HFFc6 (cell line): ENCODE measurements around the gene RASAL2. TPM values are rescaled to one million over a fixed set of nuclear protein-coding genes. Genes with fewer than 3 reads are reported as not detected.

Source experiments
- DNase-seq: peaks from one replicate; pipeline ENCODE4 v3.0.0-alpha.2; 2018
- H3K27ac Mint-ChIP-seq: 2 replicates; pipeline ENCODE4 v1.8.0; 2020; ENCODE audit warnings: mild to moderate bottlenecking, mixed read lengths
- H3K27me3 Mint-ChIP-seq: 2 replicates; pipeline ENCODE4 v1.8.0; 2021; ENCODE audit warnings: mild to moderate bottlenecking, moderate library complexity, mixed read lengths; ENCODE audit not compliant: insufficient read depth
- H3K36me3 Mint-ChIP-seq: 2 replicates; pipeline ENCODE4 v1.8.0; 2021; ENCODE audit warnings: low read depth, mixed read lengths
- H3K4me1 Mint-ChIP-seq: 2 replicates; pipeline ENCODE4 v1.8.0; 2020; ENCODE audit warnings: low read depth, mixed read lengths
- H3K4me3 Mint-ChIP-seq: 2 replicates; pipeline ENCODE4 v1.8.0; 2020; ENCODE audit warnings: mild to moderate bottlenecking, moderate library complexity, mixed read lengths
- H3K9me3 Mint-ChIP-seq: 2 replicates; pipeline ENCODE4 v1.8.0; 2020; ENCODE audit warnings: mild to moderate bottlenecking, mixed read lengths
- total RNA-seq, 6 experiments: library from RNA; stranded (reverse); fragmentation: NEBNext Ultra II Directional; extraction: Animal tissue kit (Norgen Biotek cat#: 25700); gene quantifications; 2 replicates in 1 of 6; 3 replicates in 5 of 6; pipeline ENCODE4 v1.2.3, GENCODE V29; 2021
- TF ChIP-seq, protein P1 (sequence below): fragments of 200-600 bp; sonication (generic); IDR thresholded peaks from 2 replicates; pipeline ENCODE4 v1.5.0; 2021; ENCODE audit warnings: antibody characterized with exemption, mild to moderate bottlenecking

RASAL2 gene
- total RNA-seq, 6 experiments from 2014 or later: 21.2 to 30.7 (median 24.4) TPM

DNA sequence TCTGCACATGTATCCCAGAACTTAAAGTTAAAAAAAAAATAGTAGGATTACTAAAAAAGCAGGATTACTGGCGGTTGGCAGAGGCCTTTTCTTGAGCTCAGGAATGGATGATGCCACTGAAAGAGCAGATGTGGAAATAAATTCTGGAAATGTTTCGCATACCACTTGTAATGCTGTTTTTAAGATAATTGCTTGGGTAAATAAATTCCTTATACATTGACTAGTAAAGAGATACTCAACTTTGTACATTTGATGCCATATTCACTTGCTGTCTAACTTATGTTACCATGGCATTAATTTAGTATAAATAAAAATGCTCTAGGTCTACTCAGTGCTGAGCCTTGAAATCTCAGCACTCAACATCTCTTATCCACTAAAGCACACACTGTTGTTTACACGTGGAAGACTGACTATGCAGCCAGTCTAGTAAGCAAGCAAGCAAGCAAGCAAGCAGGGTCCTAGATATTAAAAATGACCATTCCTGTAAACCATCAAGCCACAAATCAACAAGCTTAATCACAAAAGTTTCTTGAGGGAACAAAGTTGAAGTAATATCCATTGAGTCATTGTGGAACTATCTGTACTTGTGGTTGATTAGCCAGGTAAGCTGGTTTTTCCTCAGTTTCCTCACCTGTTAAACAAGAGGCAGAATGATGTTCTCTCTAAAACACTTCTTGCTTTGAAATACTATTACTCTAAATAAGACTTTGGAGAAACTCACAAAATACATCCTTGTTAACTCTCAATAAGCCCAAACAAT is 1.7 kb upstream of the RASAL2 start:
- Mint-ChIP-seq H3K4me1 (peaks cover 45% of the 10 kb centered on the region), H3K36me3 (peaks cover 27% of the 10 kb centered on the region), H3K27ac (peak overlapping the region; percentile 83), H3K4me3 (peak overlapping the region; percentile 91), H3K9me3 (no peaks in the 10 kb centered on the region), H3K27me3 (no peaks in the 10 kb centered on the region)
- DNase-seq: peak; percentile 67
- TF ChIP-seq, protein P1, sequence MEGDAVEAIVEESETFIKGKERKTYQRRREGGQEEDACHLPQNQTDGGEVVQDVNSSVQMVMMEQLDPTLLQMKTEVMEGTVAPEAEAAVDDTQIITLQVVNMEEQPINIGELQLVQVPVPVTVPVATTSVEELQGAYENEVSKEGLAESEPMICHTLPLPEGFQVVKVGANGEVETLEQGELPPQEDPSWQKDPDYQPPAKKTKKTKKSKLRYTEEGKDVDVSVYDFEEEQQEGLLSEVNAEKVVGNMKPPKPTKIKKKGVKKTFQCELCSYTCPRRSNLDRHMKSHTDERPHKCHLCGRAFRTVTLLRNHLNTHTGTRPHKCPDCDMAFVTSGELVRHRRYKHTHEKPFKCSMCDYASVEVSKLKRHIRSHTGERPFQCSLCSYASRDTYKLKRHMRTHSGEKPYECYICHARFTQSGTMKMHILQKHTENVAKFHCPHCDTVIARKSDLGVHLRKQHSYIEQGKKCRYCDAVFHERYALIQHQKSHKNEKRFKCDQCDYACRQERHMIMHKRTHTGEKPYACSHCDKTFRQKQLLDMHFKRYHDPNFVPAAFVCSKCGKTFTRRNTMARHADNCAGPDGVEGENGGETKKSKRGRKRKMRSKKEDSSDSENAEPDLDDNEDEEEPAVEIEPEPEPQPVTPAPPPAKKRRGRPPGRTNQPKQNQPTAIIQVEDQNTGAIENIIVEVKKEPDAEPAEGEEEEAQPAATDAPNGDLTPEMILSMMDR: no peak

DNA sequence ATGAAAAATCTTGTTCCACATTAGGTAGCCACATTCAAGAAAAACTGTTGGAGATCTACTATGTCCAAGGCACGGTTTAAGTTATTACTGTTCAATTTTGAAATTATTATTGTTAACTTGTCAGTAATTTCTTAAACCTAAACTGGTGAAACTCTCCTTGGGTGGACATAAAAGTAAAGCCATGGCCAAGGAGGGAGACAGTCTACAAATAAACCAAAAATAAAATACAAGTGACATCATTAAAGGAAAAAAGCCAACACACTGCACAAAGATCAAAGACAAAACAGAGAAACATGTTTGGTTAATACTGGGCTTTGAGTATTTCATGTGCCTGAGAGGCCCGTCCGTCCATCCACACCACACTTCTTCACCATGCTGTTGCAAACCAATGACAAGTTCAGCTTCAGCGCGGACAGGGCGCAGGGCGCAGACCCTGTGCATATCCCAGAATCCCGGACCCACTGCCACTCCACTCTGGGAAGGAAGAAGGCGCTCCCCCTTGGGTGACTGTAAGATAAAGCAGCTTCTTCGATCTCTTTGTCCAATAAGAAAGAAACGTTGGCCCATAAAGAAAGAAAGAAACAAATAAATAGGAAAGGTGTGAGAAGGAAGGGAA is 918 bp upstream of the RASAL2 start:
- Mint-ChIP-seq H3K4me1 (peaks cover 49% of the 10 kb centered on the region), H3K4me3 (peak overlapping the region; percentile 91), H3K9me3 (no peaks in the 10 kb centered on the region), H3K27me3 (no peaks in the 10 kb centered on the region), H3K27ac (peak overlapping the region; percentile 83), H3K36me3 (peaks cover 29% of the 10 kb centered on the region)
- no peak for DNase-seq
- TF ChIP-seq, protein P1: no peak

DNA sequence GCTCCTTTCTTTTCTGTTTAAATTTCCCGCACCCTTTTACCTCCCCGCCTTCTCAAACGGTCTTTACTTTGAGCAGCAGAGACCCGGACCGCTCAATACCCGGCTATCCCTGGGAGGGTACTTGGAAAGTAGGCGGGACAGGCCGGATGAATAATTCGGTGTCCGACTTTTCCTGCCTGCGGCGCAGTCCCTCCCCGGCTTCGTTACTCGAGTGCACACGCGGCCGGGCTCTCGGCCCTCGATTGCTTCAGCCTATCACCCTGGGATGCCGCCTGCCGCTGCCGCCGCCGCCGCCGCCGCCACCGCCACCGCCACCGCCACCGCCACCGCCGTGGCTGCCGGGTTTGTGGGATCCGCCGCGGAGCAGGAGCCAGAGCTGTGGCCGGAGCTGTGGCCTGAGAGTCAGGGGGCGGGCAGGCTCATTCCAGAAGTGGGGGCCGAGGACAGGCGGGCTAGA is 382 bp upstream of the RASAL2 start:
- peaks cover 23% of the 10 kb centered on the region for H3K36me3 Mint-ChIP-seq
- H3K4me1 Mint-ChIP-seq: peaks cover 54% of the 10 kb centered on the region
- peak; percentile 96 for DNase-seq
- H3K4me3 Mint-ChIP-seq: peak overlapping the region; percentile 91
- TF ChIP-seq, protein P1: no peak
- no peaks in the 10 kb centered on the region for H3K27me3 Mint-ChIP-seq
- H3K9me3 Mint-ChIP-seq: no peaks in the 10 kb centered on the region
- H3K27ac Mint-ChIP-seq: peak overlapping the region; percentile 83

DNA sequence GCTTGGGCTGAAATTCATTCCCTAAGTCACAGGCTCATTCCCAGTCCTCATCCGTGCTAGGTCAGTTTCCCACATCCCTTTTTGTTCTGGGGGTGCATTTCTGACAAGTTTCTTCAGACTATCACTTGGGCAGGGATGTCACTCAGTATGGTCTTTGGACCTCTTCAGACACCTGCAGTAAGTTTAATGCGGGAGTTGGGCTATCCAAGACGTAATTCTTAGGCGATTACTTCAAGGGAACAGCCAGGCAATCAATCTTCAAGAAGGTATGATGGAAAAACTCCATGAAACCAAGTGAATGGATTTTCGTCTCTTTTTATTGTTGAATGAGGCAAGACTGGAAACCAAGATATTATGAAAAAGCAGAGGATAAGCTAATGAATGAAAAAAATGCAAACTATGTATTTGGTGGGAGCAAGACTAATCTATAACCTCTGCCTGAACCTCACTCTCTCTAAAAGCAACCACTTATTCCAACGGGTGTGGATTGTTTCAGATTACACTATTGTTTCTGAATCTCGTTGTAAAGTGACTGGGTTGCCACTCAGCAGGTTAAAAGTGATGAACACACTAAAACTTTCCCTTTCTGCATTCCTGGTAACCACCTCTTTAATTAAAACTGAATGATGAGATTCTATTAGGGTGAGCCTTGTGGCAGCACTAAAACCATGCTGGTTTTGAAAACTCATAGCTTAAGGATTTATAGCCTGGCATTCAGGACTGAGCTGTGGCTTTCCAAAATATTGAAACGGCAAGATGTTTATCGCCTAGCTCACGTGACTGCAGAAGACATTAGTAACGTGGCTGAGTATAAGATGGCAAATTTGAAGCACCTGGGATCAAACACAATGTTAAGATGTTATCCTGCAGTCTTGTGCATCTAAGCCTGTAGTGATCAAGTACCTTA is 1.1 kb downstream of the RASAL2 start:
- no peaks in the 10 kb centered on the region for H3K9me3 Mint-ChIP-seq
- DNase-seq: peak; percentile 67
- peak overlapping the region; percentile 91 for H3K4me3 Mint-ChIP-seq
- H3K4me1 Mint-ChIP-seq: peaks cover 60% of the 10 kb centered on the region
- H3K27ac Mint-ChIP-seq: peak overlapping the region; percentile 73
- H3K36me3 Mint-ChIP-seq: peaks cover 20% of the 10 kb centered on the region
- TF ChIP-seq, protein P1: no peak
- no peaks in the 10 kb centered on the region for H3K27me3 Mint-ChIP-seq

DNA sequence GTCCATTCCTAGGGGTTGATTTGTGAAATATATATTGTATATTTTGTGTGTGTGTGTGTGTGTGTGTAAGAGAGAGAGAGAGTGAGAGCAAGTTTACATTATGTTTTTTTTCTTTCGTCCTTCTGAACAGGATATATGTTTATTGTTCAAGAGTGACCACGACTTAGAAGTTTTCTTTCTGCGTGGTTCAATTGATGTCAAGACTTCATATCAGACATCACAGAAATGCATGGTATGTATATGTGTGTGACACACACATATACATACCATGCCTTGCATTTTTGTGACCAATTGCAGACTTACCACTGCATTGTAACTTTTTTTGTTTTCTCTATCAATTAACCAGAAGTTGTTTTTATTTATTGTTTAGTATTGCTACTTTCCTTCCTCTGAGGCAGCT is 2.5 kb downstream of the RASAL2 start:
- Mint-ChIP-seq H3K27ac (peak overlapping the region; percentile 73; the same call in 1 of the 2 replicates), H3K4me3 (peak overlapping the region; percentile 91), H3K4me1 (peaks cover 71% of the 10 kb centered on the region), H3K36me3 (peaks cover 20% of the 10 kb centered on the region), H3K9me3 (no peaks in the 10 kb centered on the region), H3K27me3 (no peaks in the 10 kb centered on the region)
- DNase-seq: no peak
- TF ChIP-seq, protein P1: no peak
